Measurements from ENCODE around the gene UBASH3A.

DNA sequence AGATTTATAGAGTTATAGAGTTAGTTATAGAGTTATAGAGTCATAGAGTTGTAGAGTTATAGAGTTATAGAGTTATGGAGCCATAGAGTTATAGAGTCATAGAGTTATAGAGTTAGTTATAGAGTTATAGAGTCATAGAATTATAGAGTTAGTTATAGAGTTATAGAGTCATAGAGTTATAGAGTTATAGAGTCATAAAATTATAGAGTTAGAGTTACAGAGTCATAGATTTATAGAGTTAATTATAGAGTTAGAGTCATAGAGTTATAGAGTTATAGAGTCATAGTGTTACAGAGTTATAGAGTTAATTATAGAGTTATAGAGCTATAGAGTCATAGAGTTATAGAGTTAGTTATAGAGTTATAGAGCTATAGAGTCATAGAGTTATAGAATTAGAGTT, 32.1 kb downstream of the UBASH3A start:
- TF ChIP-seq, protein P1, sequence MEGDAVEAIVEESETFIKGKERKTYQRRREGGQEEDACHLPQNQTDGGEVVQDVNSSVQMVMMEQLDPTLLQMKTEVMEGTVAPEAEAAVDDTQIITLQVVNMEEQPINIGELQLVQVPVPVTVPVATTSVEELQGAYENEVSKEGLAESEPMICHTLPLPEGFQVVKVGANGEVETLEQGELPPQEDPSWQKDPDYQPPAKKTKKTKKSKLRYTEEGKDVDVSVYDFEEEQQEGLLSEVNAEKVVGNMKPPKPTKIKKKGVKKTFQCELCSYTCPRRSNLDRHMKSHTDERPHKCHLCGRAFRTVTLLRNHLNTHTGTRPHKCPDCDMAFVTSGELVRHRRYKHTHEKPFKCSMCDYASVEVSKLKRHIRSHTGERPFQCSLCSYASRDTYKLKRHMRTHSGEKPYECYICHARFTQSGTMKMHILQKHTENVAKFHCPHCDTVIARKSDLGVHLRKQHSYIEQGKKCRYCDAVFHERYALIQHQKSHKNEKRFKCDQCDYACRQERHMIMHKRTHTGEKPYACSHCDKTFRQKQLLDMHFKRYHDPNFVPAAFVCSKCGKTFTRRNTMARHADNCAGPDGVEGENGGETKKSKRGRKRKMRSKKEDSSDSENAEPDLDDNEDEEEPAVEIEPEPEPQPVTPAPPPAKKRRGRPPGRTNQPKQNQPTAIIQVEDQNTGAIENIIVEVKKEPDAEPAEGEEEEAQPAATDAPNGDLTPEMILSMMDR (optimal IDR thresholded peaks at IDR 0.05 in 1 of 3, IDR thresholded peaks at IDR 0.05 in 1 of 3, conservative IDR thresholded peaks at IDR 0.05 in 1 of 3; ENCODE audit: extremely low read depth in 1 of 3, insufficient read depth in 2 of 3, low read length in 3 of 3), result no peak
- no peak for TF ChIP-seq EZH2 (IDR thresholded peaks at IDR 0.05; ENCODE audit: low read length)
